ENCODE measurements around the gene VPS50. TPM values are rescaled to one million over a fixed set of nuclear protein-coding genes. Genes with fewer than 3 reads are reported as not detected.

VPS50 gene
- total and polyA plus RNA-seq, 12 donors, result 4.8 to 25.6 (median 18.4) TPM

DNA sequence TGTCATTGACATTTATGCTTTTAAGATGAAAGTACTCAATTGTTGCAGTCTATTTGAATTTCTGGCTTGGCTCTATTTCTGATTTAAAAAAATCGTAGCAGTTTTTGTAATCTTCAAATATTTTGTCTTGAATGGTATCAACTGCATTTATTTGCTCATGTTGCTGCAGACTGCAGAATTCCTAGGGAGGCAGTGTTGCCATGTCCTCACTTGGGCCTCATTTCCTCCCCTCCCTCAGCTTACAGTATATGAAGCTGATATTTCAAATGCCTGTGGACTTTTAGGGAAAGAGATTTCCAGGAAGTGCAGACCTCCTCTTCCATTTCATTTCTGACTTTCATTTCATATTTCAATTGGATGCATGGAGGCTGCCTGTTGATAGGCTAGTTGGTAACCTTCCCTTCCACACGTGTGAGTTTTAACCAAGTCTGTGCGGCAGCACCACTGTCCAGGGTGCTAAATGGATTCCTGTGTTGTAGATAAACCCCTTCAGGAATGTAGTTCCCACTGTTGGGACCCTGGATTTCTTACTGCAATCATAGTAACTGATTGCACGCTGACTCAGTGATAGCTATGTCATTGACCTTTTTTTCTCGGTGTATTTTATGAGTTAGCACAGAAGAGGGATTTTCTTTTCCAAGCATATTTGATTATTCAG lies 17.5 kb downstream of the VPS50 start:
- Histone ChIP-seq H3K9me3 (no peaks in the 10 kb centered on the region), H3K27me3 (no peaks in the 10 kb centered on the region), H3K4me1 (peaks cover 0 to 7% (median 0%) of the 10 kb centered on the region in 9 donors), H3K27ac (no peak overlapping the region), H3K36me3 (peaks cover 0 to 13% (median 0%) of the 10 kb centered on the region in 9 donors), H3K4me3 (no peak overlapping the region)
- ATAC-seq (peak in 1 of 8 donors; percentile 44), DNase-seq (no peak)
- WGBS, 2 donors, result 43 to 48% methylated on average over 5 of the region's 5 CpGs
- intact Hi-C loops (cut with DNase I), result loop anchor here in 3 of 10 donors (5.0 to 10.0 kb wide), 3 partner anchors 303 to 1185 kb away; no protein-coding TSS in a partner anchor
- TF ChIP-seq, protein P1, sequence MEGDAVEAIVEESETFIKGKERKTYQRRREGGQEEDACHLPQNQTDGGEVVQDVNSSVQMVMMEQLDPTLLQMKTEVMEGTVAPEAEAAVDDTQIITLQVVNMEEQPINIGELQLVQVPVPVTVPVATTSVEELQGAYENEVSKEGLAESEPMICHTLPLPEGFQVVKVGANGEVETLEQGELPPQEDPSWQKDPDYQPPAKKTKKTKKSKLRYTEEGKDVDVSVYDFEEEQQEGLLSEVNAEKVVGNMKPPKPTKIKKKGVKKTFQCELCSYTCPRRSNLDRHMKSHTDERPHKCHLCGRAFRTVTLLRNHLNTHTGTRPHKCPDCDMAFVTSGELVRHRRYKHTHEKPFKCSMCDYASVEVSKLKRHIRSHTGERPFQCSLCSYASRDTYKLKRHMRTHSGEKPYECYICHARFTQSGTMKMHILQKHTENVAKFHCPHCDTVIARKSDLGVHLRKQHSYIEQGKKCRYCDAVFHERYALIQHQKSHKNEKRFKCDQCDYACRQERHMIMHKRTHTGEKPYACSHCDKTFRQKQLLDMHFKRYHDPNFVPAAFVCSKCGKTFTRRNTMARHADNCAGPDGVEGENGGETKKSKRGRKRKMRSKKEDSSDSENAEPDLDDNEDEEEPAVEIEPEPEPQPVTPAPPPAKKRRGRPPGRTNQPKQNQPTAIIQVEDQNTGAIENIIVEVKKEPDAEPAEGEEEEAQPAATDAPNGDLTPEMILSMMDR (IDR thresholded peaks at IDR 0.05), result no peak

DNA sequence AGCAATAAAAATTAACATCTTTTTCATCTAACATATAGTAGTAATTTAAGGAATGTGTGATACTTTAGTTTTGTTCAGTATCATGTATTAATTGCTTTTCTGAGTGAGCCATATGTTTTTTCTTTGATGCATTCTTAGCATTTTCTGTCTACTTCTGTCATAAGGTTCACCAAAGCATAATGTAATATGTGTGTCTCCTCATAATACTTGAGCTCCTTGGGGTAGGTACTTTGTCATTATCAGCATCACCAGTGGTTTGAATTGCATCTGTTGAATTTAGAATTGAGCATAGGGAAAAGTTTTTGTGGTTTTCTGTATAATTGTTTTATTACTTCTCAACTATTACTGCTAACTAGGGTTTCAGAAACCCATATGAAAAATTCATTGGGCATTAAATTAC lies 26.5 kb downstream of the VPS50 start:
- TF ChIP-seq, protein P1 (IDR thresholded peaks at IDR 0.05), result no peak
- Histone ChIP-seq H3K4me1 (no peaks in the 10 kb centered on the region), H3K36me3 (peaks cover 0 to 87% (median 21%) of the 10 kb centered on the region in 9 donors), H3K27me3 (no peaks in the 10 kb centered on the region), H3K4me3 (no peak overlapping the region), H3K27ac (no peak overlapping the region), H3K9me3 (no peaks in the 10 kb centered on the region)
- intact Hi-C loops (cut with DNase I), result no loop called here
- DNase-seq (no peak), ATAC-seq (no peak)

DNA sequence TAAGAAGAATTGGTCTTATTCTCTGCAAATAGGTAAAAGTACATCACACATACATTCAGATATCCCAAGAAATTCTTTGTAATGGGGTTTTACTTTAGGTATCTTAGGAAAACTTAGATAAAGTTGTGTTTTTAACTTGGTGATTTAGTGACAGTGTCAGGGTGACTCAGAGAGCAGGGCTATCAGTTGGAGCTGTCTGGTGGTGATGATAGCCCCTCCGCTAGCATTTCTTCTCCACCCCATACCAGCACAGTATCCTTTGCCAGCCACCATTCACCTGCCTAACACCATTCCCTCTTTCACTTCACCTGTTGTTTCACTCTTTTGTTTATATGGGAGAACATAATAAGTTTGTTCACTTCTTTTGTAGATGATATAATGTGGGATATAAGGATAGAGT lies 30.4 kb downstream of the VPS50 start:
- no peak overlapping the region for H3K4me3 ChIP-seq
- 91 to 96% methylated on average over 1 of the region's 1 CpG for WGBS, 2 donors
- no peaks in the 10 kb centered on the region for H3K27me3 ChIP-seq
- intact Hi-C loops (cut with DNase I), result no loop called here
- H3K36me3 ChIP-seq, result peaks cover 0 to 95% (median 21%) of the 10 kb centered on the region in 9 donors
- H3K9me3 ChIP-seq, result no peaks in the 10 kb centered on the region
- ATAC-seq (no peak), DNase-seq (no peak)
- no peaks in the 10 kb centered on the region for H3K4me1 ChIP-seq
- no peak overlapping the region for H3K27ac ChIP-seq
- TF ChIP-seq, protein P1 (IDR thresholded peaks at IDR 0.05), result no peak

DNA sequence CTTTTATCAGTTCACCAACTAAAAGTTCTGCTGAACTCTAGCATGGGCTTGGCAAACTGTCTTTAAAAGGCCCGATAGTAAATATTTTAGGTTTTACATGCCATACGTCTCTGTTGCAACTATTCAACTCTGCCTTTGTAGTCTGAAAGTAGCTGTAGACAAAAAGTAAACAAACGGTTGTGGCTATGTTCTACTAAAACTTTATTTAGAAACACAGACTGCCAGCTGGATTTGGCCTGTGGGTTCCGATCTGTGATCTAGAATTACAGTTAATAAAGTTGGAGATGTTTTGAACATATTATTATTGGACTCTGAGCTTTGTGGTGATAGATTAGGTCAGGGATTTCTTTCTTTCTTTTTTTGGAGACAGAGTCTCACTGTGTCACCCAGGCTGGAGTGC lies 33.1 kb downstream of the VPS50 start:
- Histone ChIP-seq H3K27ac (no peak overlapping the region), H3K4me1 (no peaks in the 10 kb centered on the region), H3K4me3 (no peak overlapping the region), H3K36me3 (peaks cover 0 to 77% (median 3%) of the 10 kb centered on the region in 9 donors), H3K9me3 (no peaks in the 10 kb centered on the region), H3K27me3 (no peaks in the 10 kb centered on the region)
- intact Hi-C loops (cut with DNase I), result no loop called here
- 88 to 91% methylated on average over 4 of the region's 4 CpGs for WGBS, 2 donors
- DNase-seq (no peak), ATAC-seq (no peak)
- TF ChIP-seq, protein P1 (IDR thresholded peaks at IDR 0.05), result no peak
